Duodenal mucosa (tissue), 2 donors: Measurements from ENCODE around the gene SLC35F3.

Experiments used
- H3K27ac ChIP-seq: one replicate; pipeline ENCODE4 v1.7.0; 2013; ENCODE audit warnings: low read depth, low read length
- H3K27me3 ChIP-seq, 2 donors: one replicate each; pipeline ENCODE4 v1.7.0; 2013; ENCODE audit warnings: low read length in 2 of 2, control low read depth in 1 of 2; ENCODE audit not compliant: insufficient read depth in 2 of 2, control insufficient read depth in 1 of 2
- H3K36me3 ChIP-seq, 2 donors: one replicate each; pipeline ENCODE4 v1.7.0; 2013; ENCODE audit warnings: low read length in 2 of 2, control low read depth in 1 of 2; ENCODE audit not compliant: insufficient read depth in 2 of 2, control insufficient read depth in 1 of 2
- H3K4me1 ChIP-seq, 2 donors: one replicate each; pipeline ENCODE4 v1.7.0; 2013; ENCODE audit warnings: low read length in 2 of 2, control low read depth in 1 of 2; ENCODE audit not compliant: insufficient read depth in 2 of 2, control insufficient read depth in 1 of 2
- H3K4me3 ChIP-seq, 2 donors: one replicate each; pipeline ENCODE4 v1.7.0; 2013; ENCODE audit warnings: low read length in 2 of 2, low read depth in 1 of 2
- H3K9ac ChIP-seq, 2 donors: one replicate each; pipeline ENCODE4 v1.7.0; 2013; ENCODE audit warnings: low read length in 2 of 2, low read depth in 1 of 2
- H3K9me3 ChIP-seq, 2 donors: one replicate each; pipeline ENCODE4 v1.7.0; 2013; ENCODE audit warnings: low read length in 2 of 2, control low read depth in 1 of 2; ENCODE audit not compliant: control insufficient read depth in 1 of 2

SLC35F3 gene

GRCh38 chr1:234067581-234068337 is 163.3 kb downstream of the SLC35F3 start:
- H3K9ac ChIP-seq, result no peak overlapping the region
- H3K27me3 ChIP-seq, result peaks cover 0 to 3% of the 10 kb centered on the region in 2 donors
- no peaks in the 10 kb centered on the region for H3K4me1 ChIP-seq
- no peak overlapping the region for H3K4me3 ChIP-seq
- no peak overlapping the region for H3K27ac ChIP-seq
- no peaks in the 10 kb centered on the region for H3K36me3 ChIP-seq
- no peaks in the 10 kb centered on the region for H3K9me3 ChIP-seq

GRCh38 chr1:234069760-234070159 is 165.3 kb downstream of the SLC35F3 start:
- H3K27me3 ChIP-seq, result peaks cover 0 to 3% of the 10 kb centered on the region in 2 donors
- no peaks in the 10 kb centered on the region for H3K9me3 ChIP-seq
- no peaks in the 10 kb centered on the region for H3K4me1 ChIP-seq
- no peaks in the 10 kb centered on the region for H3K36me3 ChIP-seq
- no peak overlapping the region for H3K9ac ChIP-seq
- no peak overlapping the region for H3K27ac ChIP-seq
- no peak overlapping the region for H3K4me3 ChIP-seq

GRCh38 chr1:234072793-234073192 is 168.3 kb downstream of the SLC35F3 start:
- no peak overlapping the region for H3K27ac ChIP-seq
- no peak overlapping the region for H3K4me3 ChIP-seq
- no peaks in the 10 kb centered on the region for H3K4me1 ChIP-seq
- no peaks in the 10 kb centered on the region for H3K36me3 ChIP-seq
- no peaks in the 10 kb centered on the region for H3K27me3 ChIP-seq
- no peaks in the 10 kb centered on the region for H3K9me3 ChIP-seq
- no peak overlapping the region for H3K9ac ChIP-seq

- H3K36me3 ChIP-seq, result no peaks in the 10 kb centered on the region
- H3K27ac ChIP-seq, result no peak overlapping the region
- H3K9me3 ChIP-seq, result no peaks in the 10 kb centered on the region
- H3K4me1 ChIP-seq, result no peaks in the 10 kb centered on the region
- no peaks in the 10 kb centered on the region for H3K27me3 ChIP-seq
- no peak overlapping the region for H3K4me3 ChIP-seq
- H3K9ac ChIP-seq, result no peak overlapping the region
Observed at GRCh38 chr1:234078143-234078542, 173.7 kb downstream of the SLC35F3 start.

- no peak overlapping the region for H3K27ac ChIP-seq
- H3K4me1 ChIP-seq, result no peaks in the 10 kb centered on the region
- no peaks in the 10 kb centered on the region for H3K27me3 ChIP-seq
- no peaks in the 10 kb centered on the region for H3K9me3 ChIP-seq
- no peaks in the 10 kb centered on the region for H3K36me3 ChIP-seq
- H3K9ac ChIP-seq, result no peak overlapping the region
- no peak overlapping the region for H3K4me3 ChIP-seq
Observed at GRCh38 chr1:234079896-234080295, 175.4 kb downstream of the SLC35F3 start.

- Histone ChIP-seq H3K4me3 (no peak overlapping the region), H3K27me3 (no peaks in the 10 kb centered on the region), H3K9ac (no peak overlapping the region), H3K27ac (no peak overlapping the region), H3K9me3 (no peaks in the 10 kb centered on the region), H3K4me1 (no peaks in the 10 kb centered on the region), H3K36me3 (no peaks in the 10 kb centered on the region)
Observed at GRCh38 chr1:234083460-234083859, 179.0 kb downstream of the SLC35F3 start.

GRCh38 chr1:234089396-234089795 is 184.9 kb downstream of the SLC35F3 start:
- Histone ChIP-seq H3K4me1 (no peaks in the 10 kb centered on the region), H3K27me3 (peaks cover 0 to 3% of the 10 kb centered on the region in 2 donors), H3K27ac (no peak overlapping the region), H3K4me3 (no peak overlapping the region), H3K9ac (no peak overlapping the region), H3K9me3 (no peaks in the 10 kb centered on the region), H3K36me3 (no peaks in the 10 kb centered on the region)

- no peaks in the 10 kb centered on the region for H3K9me3 ChIP-seq
- H3K4me1 ChIP-seq, result no peaks in the 10 kb centered on the region
- no peak overlapping the region for H3K27ac ChIP-seq
- H3K9ac ChIP-seq, result no peak overlapping the region
- no peaks in the 10 kb centered on the region for H3K36me3 ChIP-seq
- no peak overlapping the region for H3K4me3 ChIP-seq
- peaks cover 0 to 3% of the 10 kb centered on the region in 2 donors for H3K27me3 ChIP-seq
Observed at GRCh38 chr1:234090212-234091064, 186.0 kb downstream of the SLC35F3 start.

- H3K27ac ChIP-seq, result no peak overlapping the region
- H3K4me1 ChIP-seq, result no peaks in the 10 kb centered on the region
- H3K4me3 ChIP-seq, result no peak overlapping the region
- H3K36me3 ChIP-seq, result no peaks in the 10 kb centered on the region
- no peak overlapping the region for H3K9ac ChIP-seq
- H3K9me3 ChIP-seq, result no peaks in the 10 kb centered on the region
- peaks cover 0 to 3% of the 10 kb centered on the region in 2 donors for H3K27me3 ChIP-seq
Observed at GRCh38 chr1:234091065-234091401, 186.6 kb downstream of the SLC35F3 start.

GRCh38 chr1:234091876-234092275 is 187.4 kb downstream of the SLC35F3 start:
- H3K9me3 ChIP-seq, result no peaks in the 10 kb centered on the region
- H3K36me3 ChIP-seq, result no peaks in the 10 kb centered on the region
- H3K27ac ChIP-seq, result no peak overlapping the region
- no peaks in the 10 kb centered on the region for H3K4me1 ChIP-seq
- no peak overlapping the region for H3K9ac ChIP-seq
- no peak overlapping the region for H3K4me3 ChIP-seq
- peaks cover 0 to 3% of the 10 kb centered on the region in 2 donors for H3K27me3 ChIP-seq
